Stimulated activated naive CD8-positive, alpha-beta T cell treated with anti-CD3 and anti-CD28 coated beads, Interleukin-15, Interleukin-2, amounts not matched to agents 100 U/mL and 50 U/mL, for 24 hours (primary cell): ENCODE measurements around the gene KDSR.

ENCODE experiments used
- ATAC-seq: fragments of 150-1000 bp; cut with Tn5 transposase; one replicate; pipeline ENCODE4 v1.10.0; 2021
- DNase-seq: peaks from one replicate; pipeline ENCODE4 v3.0.0; 2021

The KDSR gene

GRCh38 chr18:63283305-63284094 is 83.5 kb downstream of the KDSR start:
- DNase-seq = no peak
- no peak for ATAC-seq

GRCh38 chr18:63282793-63283192 is 84.2 kb downstream of the KDSR start:
- ATAC-seq = no peak
- DNase-seq = no peak
